HG02938 (cell line): Measurements from ENCODE around the gene FSHB.
"Not testable (repeated sequence)": the region's sequence is repeated elsewhere in the genome, so short reads cannot be mapped to it uniquely, and the experiment has no call there.

Experiments used
- ATAC-seq: cut with Tn5 transposase; IDR thresholded peaks from one replicate; pipeline ENCODE4 v1.9.1; 2021; ENCODE audit warnings: mild to moderate bottlenecking, moderate library complexity; ENCODE audit not compliant: unreplicated experiment

Gene FSHB

DNA sequence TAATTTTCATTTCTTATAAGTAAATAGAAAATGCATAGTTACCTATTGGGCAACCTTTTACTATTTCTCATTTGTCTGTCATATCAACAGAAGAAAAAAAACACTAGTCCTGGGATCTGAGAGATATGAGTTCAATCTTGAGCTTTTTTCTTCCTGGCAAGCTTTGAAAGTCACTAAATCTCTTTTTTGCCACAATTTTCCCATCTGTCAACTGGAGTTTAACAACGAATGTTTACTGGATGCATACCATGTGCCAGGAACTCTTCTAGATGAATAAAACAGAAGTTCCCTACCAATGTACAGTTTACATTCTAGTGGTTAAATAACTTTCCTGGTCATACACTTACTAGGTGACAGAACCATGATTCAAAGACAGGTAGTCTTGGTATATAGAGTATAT, 31.0 kb downstream of the FSHB start:
- ATAC-seq: no peak

DNA sequence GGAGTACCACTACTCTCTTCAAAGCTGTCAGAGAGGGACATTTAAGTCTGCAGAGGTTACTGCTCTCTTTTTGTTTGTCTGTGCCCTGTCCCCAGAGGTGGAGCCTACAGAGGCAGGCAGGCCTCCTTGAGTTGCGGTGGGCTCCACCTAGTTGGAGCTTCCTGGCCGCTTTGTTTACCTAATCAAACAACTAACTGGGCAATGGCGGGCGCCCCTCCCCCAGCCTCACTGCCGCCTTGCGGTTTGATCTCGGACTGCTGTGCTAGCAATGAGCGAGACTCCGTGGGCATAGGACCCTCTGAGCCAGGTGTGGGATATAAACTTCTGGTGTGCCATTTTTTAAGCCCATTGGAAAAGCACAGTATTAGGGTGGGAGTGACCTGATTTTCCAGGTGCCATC, 37.8 kb downstream of the FSHB start:
- not testable (repeated sequence) for ATAC-seq

- ATAC-seq: no peak
Measured at GRCh38 chr11:30270671-30271070, 39.9 kb downstream of the FSHB start.

DNA sequence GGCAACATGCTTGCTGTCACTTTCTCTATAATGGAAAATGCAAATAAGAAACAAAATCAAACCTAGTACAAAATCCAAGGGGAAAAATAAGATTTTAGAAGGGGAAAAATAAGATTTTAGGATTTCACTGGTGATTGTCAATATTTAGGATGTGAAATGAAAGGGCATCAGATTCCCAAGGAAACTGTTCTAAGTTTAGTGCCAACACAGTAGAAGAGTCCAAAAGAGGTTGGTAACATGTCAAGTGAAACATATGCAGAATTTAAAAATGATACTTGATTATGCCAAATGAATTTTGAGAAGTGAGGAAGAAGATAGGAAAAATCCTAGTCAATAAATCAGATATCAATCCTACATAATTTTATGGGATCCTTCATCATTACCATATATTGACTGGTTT, 46.4 kb downstream of the FSHB start:
- ATAC-seq: no peak

DNA sequence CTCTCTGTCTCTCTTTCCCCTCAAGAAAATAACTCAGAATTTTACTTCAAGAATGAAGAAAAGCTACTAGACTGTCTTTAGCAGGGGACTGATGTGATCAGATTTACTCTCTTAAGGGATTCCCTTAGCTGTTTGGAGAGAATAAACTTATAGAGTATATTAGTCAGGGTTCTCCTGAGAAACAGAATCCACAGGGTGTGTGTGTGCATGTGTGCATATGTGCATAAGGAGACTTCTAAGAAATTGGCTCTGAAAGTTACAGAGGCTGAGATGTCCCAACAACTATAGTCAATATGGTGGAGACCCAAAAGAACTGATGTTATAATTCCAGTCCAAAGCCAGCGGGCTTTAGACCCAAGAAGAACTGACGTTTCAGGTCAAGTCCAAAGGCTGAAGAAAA, 49.0 kb downstream of the FSHB start:
- no peak for ATAC-seq

- no peak for ATAC-seq
Measured at GRCh38 chr11:30281476-30282288, 50.9 kb downstream of the FSHB start.

- no peak for ATAC-seq
Measured at GRCh38 chr11:30282289-30282631, 51.4 kb downstream of the FSHB start.
